HG03558 (cell line): Measurements from ENCODE around the gene E4F1.

ENCODE experiments used
- ATAC-seq: cut with Tn5 transposase; IDR thresholded peaks from one replicate; pipeline ENCODE4 v1.9.1; 2021; ENCODE audit warnings: moderate number of reproducible peaks; ENCODE audit not compliant: unreplicated experiment; ENCODE audit errors: extremely low read depth

The E4F1 gene, protein sequence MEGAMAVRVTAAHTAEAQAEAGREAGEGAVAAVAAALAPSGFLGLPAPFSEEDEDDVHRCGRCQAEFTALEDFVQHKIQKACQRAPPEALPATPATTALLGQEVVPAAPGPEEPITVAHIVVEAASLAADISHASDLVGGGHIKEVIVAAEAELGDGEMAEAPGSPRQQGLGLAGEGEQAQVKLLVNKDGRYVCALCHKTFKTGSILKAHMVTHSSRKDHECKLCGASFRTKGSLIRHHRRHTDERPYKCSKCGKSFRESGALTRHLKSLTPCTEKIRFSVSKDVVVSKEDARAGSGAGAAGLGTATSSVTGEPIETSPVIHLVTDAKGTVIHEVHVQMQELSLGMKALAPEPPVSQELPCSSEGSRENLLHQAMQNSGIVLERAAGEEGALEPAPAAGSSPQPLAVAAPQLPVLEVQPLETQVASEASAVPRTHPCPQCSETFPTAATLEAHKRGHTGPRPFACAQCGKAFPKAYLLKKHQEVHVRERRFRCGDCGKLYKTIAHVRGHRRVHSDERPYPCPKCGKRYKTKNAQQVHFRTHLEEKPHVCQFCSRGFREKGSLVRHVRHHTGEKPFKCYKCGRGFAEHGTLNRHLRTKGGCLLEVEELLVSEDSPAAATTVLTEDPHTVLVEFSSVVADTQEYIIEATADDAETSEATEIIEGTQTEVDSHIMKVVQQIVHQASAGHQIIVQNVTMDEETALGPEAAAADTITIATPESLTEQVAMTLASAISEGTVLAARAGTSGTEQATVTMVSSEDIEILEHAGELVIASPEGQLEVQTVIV

DNA sequence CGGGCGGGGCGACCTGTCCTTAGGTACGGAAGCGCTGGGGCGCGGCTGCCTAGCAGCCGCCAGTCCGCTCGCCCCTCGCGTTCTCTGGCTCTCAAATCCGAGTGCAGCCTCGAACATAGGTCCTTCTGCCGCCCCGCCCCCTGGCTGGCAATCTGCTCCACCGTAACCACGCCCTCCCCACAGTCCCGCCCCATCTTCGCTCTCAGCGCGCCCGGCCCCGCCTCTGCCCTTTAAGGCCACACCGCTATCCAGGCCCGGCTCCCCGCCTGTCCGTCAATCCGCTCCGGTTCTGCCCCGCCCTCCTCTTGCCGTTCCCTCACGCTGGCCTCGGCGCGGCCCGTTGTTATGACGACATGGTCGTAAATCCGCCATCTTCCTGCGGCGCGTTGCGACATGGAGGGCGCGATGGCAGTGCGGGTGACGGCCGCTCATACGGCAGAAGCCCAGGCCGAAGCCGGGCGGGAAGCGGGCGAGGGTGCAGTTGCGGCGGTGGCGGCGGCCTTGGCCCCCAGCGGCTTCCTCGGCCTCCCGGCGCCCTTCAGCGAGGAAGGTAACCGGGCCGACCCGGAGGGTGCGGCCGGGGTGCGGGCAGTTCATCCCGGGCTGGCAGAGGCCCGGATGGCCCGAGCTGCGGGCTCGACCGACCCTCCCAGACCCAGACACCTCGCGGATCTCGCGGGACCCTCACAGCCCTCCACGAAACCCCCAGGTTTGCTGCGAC lies at the start of gene E4F1:
E4F1 (plus strand) TSS at position 371 of the 721 bp plus-strand sequence; CDS start at position 394, 23 bp downstream.
- ATAC-seq, result peak; percentile 71

DNA sequence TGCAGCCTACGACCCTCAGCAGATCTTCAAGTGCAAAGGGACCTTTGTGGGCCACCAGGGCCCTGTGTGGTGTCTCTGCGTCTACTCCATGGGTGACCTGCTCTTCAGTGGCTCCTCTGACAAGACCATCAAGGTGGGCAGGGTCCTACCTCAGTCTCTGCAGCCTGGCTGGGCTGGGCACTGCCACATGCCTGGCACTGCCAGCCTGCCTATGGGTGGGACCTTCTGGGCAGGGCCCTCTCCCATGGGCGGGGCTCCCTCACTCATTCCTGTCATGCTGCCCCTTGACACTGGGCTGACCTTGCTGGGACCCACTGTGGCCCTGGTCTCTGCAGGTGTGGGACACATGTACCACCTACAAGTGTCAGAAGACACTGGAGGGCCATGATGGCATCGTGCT lies 49.5 kb upstream of the E4F1 start:
- no peak for ATAC-seq

DNA sequence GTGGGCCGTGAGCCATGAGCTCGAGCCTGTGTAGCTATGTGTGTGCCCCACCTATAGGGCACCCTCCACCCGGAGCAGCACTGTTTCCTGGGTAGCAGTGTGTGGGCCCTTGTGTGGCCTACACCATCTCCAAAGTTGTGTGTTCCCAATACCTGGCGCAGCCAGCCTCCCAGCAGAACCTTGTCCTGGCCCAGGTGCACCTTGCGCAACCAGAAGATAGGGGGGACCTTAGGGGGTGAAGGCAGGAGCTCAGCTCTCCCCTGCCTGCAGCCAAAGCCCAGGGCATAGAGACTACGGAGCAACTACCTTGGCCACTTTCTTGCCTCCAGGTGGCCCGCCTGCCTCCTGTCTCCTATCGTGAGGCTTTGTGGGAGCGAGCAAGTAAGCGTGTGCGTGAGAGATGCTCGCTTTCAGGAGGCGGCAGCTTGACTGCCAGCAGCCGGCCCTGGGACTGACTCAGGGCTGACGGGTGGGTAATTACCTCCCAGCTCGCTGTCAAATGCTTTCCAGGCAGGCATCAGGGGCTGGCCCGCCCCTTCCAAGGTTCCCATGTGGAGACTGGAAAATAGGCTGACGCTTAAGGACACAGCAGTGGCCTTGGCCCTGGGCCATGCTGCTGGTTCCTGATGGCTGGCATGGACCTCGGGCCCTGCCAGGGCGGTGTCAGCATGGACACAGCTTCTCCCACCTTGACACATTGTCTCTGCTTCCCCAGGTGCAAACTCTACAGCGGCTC lies 48.8 kb upstream of the E4F1 start:
- no peak for ATAC-seq

DNA sequence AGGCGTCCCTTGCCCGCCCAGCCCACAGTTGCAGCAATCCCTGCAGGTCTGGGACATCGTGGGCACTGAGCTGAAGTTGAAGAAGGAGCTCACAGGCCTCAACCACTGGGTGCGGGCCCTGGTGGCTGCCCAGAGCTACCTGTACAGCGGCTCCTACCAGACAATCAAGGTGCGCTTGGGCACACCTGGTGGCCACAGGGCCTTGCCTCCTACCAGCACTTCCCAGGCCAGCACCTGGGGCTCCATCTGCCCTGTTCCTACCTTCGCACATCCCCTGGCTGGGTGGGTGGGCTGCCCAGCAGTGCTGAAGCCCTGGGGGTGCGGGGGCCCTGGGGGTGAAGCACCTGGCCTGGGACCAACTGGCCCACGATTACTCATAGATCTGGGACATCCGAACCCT lies 47.9 kb upstream of the E4F1 start:
- no peak for ATAC-seq

DNA sequence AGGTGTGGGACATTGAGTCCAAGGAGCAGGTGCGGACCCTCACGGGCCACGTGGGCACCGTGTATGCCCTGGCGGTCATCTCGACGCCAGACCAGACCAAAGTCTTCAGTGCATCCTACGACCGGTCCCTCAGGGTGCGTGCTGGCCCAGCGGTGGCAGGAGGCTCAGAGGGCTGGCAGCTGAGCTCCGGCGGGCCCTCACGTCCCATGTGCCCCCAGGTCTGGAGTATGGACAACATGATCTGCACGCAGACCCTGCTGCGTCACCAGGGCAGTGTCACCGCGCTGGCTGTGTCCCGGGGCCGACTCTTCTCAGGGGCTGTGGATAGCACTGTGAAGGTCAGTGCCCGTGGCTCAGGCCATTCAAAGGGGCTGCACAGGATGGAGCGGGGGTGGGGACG lies 47.3 kb upstream of the E4F1 start:
- ATAC-seq, result no peak

DNA sequence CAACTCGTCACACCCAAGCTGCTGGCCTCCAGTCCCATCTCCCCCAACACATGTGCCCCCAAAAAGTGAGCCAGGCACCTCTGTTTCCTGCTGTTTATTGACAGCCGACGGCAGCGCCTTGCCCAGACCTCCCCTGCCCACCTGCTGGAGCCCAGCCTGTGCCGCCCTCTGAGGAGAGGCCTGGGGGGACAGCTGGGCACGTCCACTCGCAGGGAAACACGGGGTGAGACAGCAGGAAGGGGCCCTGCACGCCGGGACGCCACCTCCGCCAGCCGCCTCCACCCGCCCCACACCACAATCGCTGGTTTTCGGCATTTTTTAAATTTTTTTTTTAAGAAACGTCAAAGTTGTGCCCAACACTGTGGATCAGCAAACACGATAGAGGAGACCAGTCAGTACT lies 46.3 kb upstream of the E4F1 start:
- no peak for ATAC-seq

DNA sequence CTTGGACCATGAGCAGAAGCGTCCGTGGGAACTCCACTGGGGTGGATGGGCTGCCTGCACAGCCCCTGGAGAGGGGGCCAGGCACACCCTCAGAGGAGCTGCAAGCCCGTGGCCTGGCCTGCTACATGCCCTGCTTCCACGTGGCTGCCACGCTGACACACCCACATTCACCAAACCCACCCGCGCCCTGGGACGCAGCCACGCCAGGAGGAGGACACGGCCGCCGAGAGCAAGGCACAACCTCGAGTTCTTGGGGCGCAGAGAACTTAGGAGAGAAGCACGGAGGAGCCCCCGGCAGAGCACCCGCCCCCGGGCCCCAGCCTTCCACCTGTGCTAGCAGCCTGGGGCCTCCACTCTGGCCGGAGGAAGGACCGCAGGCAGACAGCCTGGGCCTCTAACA lies 45.8 kb upstream of the E4F1 start:
- no peak for ATAC-seq

DNA sequence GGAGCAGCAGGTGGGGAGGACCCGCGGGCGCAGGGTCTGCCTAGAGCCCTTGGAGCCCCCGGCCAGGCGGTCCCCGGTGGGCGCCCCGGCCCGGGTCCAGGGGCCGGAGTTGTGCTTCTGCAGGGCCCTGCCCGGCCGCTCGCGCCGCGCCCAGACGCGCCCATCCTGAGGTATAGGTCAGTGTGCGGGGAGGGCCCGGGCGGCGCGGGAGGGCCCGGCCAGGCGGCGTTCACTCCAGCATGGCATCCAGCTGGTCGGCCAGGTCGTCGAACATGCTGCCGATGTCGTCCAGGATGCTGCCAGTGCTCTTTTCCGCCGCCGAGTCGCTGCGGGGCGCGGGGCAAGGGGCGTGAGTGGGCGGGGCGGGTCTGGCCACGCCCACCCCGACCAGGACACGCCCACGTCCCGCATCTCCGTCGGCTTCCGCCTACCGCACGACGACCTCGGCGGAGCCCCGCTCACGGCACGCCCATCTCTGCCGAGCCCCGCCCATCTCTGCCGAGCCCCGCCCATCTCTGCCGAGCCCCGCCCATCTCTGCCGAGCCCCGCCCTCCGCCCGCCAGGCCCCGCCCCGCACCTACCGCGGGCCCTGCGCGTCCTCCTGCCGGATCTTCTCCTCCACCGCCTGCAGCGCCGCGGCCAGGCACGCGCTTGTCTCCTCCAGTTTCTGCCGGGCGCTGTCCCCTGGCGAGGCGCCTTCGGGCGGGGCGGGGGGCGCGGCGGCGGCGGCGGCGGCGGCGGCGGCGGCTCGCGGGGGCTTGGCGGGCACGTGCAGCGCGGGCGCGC lies 44.9 kb upstream of the E4F1 start:
- no peak for ATAC-seq

DNA sequence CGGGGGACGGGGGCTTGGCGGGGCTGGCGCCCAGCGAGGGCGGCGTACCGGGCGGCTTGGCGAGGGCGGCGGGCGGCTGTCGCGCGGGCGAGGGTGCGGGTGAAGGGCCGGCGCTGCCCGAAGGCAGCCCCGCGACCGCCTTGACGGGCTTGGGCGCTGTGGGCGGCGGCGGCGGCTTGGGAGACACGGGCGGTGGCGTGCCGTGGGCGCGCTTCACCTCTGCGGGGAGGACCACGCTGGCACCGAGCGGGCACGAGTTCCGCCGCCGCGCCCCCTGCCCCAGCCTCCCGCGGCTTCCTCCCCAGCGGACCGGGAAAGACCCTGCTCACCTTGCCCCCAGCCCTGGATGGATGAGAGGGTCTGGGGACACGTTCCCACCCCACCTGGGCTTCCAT lies 44.3 kb upstream of the E4F1 start:
- ATAC-seq, result no peak

DNA sequence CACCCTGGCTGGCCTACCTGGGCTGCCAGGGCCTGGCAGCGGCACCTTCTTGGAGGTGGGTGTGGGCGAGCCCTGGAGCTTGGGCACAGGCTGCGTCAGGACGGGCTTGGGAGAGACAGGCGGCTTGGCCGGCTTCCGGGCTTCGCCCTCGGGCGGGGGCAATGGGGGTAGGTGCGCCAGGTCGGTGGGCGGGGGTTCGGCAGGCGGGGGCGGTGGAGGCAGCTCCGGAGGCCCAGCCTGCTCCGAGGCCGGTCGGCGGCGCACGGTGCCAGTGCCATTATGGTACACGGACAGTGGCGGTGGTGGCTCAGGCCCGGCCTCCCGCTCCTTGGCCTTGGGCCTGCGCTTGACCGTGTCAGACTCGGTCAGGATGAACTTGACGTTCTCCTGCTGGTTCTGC lies 43.8 kb upstream of the E4F1 start:
- ATAC-seq, result no peak

DNA sequence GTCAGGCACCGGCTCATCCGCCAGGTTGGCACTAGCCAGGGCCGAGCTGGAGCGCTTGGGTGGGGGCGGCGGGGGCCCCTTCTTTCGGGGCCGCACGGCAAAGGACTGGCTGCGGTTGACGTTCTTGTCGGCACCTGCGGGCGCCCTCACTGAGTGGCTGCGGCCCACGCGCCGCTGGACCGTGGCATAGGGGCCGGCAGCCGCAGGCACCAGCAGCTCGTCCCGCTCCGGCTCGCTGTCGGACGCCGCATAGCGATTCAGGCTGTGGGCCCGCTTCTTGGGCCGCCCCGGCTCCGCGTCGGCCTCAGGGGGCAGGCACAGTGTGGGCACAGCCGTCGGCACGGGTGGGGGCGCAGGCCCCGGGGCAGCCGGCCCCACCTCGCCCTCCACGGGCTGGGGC lies 42.9 kb upstream of the E4F1 start:
- no peak for ATAC-seq

DNA sequence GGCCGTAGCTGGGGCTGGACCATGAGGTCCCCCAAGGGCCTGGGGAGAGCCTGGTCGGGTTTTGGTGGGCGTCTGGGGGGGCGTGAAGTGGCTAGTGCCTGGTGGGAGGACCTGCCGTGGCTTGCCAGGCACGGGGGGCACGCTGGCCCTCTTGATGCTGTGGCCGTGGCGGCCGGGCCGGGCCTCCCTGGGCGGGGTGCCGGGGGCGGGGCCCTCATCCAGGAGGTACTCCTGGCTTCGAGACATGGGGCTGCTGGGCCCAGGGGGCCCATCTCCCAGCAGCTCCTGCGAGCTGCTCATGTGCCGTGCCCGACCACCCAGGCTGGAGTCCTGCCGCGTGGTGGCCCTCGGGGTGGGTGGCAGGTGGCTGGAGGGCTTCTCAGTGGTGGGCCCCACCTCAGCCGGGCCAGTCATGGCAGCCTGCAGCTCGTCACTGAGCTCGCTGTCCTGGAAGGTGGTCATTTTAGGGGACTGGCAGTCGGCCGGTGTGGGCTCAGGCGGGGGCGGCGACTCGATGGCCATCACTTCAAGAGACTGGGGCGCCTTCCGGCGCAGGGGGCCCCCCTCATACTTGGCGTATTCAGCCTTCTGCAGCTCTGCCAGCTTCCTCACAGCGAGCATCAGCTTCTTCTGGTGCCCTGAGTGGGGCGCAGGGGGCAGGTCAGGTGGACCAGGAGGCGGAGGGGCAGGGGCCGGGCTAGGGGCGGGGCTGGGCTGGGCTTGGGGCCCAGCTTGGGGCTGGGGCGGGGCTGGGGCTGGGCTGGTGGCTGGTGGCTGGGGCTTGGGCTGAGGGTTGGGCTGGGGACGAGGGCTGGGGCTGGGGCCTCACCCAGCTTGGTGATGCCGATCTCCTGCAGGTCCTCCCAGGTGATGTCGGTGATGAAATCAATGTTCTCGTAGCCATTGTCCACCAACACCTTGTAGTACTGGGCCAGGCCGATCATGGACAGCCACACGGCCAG lies 42.1 kb upstream of the E4F1 start:
- no peak for ATAC-seq

DNA sequence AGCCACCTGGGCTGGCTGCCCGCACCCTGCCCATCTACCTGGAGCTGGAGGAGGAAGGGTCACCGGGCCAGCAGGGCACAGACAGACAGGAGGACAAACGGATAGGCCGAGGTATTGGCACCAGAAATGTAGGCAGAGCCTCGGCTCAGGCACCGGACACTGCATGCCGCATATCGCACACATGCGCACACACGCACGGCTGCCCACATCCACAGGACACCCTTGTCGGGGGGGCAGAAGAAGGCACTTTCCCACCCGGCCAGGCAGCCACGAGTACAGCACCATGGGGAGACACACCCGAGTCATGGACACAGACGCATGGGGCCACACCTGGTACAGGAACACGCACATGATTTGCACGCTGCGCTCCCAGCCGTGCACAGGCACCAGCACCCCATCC lies 41.4 kb upstream of the E4F1 start:
- ATAC-seq, result no peak

DNA sequence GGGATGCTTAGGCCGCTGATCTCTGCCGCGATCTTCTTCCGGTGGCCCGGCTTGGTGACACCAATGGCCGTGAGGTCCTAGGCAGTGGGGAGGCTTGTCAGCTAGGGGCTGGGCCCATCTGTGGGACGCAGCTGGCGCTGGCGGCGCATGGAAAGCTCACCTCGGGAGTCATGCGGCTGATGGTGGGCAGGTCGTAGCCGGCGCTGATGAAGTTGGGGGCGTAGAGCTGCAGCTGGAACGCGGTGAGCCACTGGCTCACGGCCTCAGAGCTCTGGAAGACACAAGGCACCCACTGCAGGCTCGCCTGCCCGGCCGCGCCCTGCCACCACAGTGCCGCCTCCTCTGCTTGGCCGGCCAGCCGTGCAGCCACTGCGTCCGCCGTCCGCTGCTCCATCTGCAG lies 39.7 kb upstream of the E4F1 start:
- no peak for ATAC-seq

DNA sequence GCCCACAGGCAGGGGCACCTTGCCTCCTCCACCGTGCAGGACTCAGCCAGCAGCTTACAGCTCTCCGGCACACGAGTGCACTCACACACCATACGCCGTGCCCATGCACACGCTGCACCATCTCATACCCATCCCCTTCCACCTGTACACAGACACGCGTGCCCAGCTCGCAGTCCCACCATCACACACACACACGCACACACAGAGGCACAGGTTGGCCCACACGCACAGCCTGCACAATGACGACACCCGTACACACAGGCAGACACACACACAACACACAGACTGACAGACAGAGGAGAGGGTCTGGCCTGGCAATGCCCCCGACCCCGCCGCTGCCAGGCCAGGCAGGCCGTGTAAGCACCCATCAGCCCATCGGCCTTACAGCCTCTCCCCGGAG lies 39.0 kb upstream of the E4F1 start:
- no peak for ATAC-seq

DNA sequence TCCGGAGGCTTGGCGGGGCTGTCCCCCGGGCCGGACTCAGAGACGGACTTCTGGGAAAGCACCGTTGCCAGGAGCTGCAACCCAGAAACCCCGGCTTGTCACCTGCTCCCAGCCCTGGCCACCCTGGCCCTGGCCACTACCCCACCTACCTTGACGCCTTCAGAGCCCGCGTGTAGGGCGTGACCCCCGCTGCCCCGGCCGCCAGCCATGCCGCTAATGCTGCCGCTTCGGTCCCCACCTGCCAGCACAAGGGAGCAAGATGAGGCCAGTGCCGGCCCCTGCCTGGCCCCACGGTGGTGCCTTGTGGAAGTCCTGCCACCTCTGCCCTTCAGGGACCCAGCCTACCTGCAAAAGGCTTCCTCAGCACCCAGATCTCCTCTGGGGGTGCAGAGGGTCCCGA lies 38.4 kb upstream of the E4F1 start:
- ATAC-seq, result no peak

DNA sequence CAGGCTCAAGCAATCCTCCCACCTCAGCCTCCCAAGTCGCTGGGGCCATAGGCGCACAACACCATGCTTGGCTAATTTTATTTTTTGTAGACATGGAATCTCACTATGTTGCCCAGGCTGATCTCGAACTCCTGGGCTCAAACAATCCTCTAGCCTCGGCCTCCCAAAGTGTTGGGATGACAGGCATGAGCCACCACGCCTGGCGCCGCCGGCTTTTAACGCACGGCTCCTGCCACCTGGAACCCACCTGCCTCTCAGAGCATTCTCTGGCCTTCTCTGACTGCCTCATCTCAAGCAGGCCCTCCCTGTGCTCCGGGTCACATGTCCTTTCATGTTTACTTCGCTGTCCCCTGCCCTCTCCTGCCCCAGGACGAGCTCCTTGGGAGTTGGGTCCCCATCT lies 37.3 kb upstream of the E4F1 start:
- no peak for ATAC-seq

DNA sequence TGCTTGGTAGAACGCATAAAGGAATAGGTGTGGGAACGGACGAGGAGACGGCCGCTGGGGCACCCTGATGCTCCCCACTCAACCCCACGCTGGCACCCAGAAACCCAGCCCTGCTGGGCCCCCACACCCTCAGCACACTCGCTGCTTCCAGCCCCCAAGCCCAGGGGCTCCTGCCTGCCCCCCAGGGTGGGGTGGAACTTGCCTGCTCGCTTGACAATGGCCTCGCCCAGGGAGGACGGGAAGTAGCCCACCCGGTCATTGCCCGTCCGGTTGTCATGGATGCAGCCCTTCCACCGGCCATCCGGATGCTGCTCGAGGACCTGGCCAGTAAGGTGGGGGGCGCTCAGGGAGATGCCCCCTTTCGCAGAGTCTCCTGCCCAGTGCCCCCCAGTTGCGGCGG lies 36.9 kb upstream of the E4F1 start:
- no peak for ATAC-seq

DNA sequence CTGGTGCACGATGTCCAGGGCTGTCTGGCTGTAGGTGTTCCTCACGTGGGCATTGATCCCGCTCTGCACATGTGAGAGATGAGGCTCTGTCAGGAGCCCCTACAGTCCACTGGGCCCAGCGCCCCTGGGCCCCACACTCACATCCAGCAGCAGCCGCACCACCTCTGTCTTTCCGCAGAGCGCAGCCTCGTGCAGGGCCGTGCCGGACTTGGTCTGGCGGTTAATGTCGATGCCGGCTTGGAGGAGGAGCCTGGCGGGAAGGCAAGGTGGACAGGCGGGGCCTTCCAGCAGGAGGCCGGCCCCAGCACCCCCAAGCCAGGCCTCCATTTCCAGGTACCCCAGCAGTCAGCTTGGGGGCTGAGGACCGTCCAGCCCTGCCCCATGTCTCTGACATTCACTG lies 36.2 kb upstream of the E4F1 start:
- ATAC-seq, result no peak
